ENCODE measurements around the gene SHMT1.

- no peak for TF ChIP-seq POLR2AphosphoS5 (IDR thresholded peaks at IDR 0.05)
- TF ChIP-seq, protein P1, sequence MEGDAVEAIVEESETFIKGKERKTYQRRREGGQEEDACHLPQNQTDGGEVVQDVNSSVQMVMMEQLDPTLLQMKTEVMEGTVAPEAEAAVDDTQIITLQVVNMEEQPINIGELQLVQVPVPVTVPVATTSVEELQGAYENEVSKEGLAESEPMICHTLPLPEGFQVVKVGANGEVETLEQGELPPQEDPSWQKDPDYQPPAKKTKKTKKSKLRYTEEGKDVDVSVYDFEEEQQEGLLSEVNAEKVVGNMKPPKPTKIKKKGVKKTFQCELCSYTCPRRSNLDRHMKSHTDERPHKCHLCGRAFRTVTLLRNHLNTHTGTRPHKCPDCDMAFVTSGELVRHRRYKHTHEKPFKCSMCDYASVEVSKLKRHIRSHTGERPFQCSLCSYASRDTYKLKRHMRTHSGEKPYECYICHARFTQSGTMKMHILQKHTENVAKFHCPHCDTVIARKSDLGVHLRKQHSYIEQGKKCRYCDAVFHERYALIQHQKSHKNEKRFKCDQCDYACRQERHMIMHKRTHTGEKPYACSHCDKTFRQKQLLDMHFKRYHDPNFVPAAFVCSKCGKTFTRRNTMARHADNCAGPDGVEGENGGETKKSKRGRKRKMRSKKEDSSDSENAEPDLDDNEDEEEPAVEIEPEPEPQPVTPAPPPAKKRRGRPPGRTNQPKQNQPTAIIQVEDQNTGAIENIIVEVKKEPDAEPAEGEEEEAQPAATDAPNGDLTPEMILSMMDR (IDR thresholded peaks at IDR 0.05): no peak
These were observed 47.4 kb downstream of the SHMT1 start for GRCh38 chr17:18315961-18316360.

Data from suprapubic skin (tissue), 3 donors.